DMS53 treated with DMSO at 0.1 percent for 48 hours (cell line): ENCODE data around the gene ABTB2.
"Not testable (repeated sequence)": the region's sequence is repeated elsewhere in the genome, so short reads cannot be mapped to it uniquely, and the experiment has no call there.

Experiments
- DNase-seq: peaks from one replicate; lab custom pipeline; 2025; ENCODE audit not compliant: unreplicated experiment; lab: John Stamatoyannopoulos, UW

The ABTB2 gene

DNA sequence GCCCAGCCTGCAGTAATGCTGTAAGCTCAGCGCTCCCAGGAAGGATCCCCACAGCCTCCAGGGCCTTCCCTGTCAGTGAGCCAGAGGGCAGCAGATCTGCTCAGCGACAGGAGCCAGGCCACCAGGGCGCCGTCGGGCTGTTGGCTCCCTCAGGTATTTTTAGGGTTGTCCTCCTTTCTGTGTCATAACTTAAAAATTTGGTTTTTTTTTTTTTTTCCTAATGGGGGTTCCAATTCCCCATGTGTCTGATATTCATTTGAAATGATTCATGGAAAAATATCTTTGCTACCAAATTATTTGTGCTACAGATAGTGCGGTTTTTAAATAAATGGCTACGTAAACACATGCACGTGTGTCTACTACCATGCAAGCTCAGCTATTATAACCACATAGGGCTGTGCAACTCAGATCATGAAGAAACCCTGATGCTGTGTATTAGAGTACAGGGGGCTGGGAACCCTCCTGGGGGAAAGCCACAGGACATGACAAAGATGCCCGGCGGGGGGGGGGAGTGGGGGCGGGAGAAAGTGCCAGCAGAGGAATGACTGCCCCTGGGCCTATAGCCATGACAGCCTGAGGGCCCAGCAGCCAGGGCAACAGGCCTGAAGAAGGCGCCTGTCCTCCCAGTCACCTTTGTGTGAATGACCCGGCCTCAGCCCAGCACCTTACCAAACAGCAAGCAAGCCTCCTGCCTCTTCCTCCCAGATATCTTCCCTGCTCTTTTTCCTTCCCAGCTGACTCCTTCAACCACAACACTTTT, 163.1 kb downstream of the ABTB2 start:
- DNase-seq: no peak

GRCh38 chr11:34192481-34193401, 165.1 kb downstream of the ABTB2 start:
- DNase-seq: no peak

DNA sequence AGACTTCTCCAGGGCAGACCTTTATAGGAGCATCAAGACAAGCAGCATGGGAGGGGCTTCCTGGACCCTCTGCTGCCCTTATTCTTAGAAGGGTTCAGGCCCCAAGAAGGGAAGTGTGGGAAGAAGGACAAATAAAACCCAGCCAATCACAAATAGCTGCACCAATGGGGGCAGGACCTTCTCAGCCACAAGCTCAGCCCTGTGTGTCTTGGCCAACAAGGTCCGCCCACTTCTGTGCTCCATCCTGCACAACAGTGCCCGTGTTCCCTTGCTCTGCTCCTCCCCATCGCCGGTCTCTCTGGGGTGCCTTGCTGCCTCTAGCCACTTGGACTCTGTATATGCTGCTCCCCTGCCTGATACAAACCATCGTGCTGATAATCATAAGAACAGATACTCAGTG, 166.2 kb downstream of the ABTB2 start:
- no peak for DNase-seq

DNA sequence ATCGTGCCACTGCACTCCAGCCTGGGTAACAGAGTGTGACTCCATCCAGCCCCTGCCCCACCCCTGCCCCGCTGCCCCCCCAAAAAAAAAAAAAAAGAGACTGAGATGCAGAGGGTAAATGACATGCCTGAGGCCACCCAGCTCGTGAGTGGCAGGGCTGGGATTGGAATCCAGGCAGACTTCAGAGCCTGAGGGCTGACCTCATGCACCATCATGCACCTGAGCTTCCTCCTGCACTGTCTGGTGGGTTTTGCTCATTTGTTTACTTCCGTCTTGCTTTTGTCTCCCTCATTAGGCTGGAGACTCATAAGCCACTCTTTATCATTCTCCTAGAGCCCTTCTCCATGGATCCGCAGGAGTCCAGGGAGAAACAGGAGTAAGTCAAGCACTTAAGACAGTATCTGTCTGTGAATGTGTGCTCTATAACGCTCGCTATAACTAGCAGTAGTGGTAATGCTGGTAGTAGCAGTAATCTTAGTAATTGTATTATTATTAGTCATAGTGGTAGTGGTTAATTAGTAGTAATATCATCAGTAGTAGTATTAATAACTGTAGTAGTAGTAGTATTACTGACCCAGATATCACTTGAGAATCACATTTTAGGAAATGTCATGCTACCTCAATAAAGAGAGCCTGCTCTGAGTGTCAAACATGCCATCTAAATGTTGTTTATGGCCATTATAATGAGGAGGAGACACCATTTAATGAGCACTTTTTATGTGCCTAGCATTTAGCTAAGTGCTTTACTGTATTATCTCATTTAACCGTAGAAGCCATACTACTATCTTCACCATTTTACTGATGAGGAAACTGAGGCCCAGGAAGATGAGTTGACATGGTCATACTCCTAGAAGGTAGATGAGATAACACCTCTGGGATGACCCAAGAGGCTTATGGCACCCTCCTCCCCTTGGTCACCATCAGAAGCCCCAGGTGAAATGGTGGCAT, 167.3 kb downstream of the ABTB2 start:
- no peak for DNase-seq

GRCh38 chr11:34189191-34189590, 168.6 kb downstream of the ABTB2 start:
- DNase-seq: no peak

DNA sequence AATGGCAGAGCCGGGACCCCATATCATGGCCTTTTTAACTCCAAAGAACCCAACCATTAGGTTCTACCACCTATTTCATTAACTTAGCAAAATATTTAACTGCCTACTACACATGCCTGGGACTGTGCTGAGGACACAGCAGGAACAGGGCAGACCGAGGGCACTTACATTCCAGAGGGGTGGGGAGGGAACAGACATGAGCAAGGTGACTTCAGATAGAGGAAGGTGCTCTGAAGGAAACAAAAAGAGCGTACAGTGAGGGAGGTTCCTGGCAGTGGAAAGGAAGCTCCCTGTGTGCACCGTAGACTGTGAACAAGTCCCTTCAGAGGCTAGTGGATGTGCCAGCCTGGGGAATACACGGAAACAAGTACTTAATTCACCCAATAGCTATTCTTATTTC, 169.6 kb downstream of the ABTB2 start:
- DNase-seq: no peak

DNA sequence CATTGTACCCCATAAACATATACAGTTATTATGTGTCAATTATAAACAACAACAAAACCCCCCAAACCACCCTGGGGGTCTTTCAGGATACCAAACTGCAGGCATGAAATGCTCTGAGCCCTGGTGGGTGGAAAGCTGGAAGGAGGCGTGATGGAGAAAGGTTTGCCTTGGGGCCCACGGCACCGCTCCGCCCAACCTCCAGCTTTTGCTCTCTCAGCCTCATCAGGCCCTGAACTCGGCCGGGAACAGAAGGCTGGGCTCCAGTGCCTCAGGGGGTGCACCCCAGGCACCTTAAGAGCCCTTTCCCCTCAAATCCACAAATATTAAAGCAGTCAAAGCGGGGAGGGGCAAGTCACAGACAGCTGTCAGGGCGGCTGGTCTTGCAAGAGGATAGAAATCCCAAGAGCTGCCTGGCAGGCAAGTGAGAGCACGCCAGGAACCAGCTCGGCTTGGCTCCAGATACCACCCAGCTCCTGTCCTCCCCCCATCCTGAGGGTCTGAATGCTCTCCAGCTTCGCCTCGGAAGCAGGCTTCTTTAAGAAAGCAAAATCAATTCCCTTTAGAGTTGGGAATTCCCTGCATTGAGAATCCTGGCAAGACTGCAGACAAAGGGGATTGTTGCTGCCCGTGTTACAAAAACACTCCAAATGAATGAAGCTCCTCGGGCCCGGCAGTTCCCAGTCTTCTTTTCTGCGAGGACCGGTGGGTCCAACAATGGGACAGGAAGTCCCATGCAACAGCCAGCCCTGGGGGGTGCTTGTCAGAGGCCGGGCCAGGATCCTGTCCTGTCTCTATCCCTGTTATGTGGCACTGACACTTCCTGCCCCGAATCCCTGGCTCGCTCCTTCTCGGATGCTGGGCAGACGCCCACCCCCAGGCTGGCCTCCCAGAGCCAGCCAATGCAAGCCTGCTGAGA, 171.6 kb downstream of the ABTB2 start:
- no peak for DNase-seq

DNA sequence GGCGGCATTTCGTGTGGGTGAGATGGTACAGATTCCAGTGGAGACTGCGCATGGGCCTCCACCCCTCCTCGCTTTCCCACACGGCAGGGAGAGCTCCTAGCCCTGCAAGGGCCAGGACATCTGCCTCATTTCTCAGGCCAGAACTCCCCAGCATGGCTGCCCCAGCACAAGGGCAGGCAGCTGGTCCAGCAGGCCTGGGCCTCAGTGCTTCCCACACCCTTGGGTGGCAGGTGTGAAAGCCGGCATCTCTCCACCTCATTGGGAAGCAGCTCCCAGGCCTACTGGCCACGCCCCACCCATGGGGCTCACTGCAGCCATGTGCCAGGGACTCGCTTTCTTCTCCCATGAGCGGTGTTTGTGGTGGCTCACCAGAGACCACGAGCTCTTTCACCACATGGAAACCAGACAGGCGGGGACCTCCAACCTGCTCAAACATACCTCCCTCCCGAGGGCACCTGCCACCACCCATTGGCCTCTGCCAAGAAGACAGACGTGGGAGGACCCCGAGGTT, 173.2 kb downstream of the ABTB2 start:
- no peak for DNase-seq

GRCh38 chr11:34183848-34184391, 173.9 kb downstream of the ABTB2 start:
- DNase-seq: no peak

- no peak for DNase-seq
Observed at GRCh38 chr11:34182921-34183685, 174.7 kb downstream of the ABTB2 start.

GRCh38 chr11:34182425-34182824, 175.4 kb downstream of the ABTB2 start:
- no peak for DNase-seq

DNA sequence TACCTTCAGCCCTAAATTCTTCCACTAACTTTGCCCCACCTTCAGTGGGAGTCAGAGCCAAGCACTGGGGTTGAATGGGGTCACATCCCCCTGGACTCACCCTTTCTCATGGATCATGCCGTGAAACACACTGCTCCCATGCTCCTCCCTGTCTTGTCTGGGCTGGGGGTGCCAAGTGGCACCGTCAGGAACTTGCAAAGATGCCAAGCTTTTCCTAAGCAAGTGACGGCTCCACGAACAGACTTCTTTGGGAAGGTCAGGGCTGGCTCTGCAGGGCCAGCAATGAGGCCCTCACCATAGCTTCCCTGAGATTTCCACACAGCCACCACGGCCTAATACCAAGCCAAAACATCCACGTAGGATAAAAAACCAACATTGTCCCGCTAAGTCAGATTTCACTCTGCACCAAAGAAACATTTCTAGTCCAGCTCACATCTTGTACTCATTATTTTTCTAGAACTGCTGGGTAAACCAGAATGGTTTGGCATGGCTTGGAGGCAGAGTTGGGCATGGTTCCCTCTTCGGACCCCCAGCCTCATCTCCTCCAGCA, 175.9 kb downstream of the ABTB2 start:
- DNase-seq: no peak

DNA sequence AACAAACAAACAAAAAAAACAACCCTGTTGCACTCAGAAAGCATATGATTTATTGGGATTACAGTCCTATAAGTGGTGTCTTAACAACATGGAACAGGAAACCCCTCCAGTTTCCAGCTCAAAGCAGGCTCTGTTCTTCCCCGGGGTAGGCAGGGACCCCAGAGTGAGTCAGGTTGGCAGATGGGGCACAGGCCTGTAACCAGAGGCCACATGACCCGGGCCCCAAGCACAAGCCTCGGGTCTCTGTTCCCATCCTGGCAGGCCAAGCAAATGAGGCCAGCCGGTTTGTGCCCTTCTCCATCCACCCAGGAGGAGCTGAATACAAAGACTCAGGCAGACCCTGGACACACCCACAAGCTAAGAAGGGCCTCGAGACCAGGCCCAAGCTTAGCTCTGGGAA, 176.6 kb downstream of the ABTB2 start:
- DNase-seq: no peak

DNA sequence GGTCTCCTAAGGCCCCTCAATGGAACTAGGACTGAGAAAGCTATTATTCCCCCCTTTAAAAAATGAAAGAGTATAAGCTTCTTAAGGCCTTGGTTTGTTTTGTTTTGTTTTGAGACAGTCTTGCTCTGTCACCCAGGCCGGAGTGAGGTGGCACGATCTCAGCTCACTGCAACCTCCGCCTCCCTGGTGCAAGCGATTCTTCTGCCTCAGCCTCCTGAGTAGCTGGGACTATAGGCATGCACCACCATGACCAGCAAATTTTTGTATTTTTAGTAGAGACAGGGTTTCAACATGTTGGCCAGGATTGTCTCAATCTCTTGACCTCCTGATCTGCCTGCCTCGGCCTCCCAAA, 177.0 kb downstream of the ABTB2 start:
- not testable (repeated sequence) for DNase-seq

DNA sequence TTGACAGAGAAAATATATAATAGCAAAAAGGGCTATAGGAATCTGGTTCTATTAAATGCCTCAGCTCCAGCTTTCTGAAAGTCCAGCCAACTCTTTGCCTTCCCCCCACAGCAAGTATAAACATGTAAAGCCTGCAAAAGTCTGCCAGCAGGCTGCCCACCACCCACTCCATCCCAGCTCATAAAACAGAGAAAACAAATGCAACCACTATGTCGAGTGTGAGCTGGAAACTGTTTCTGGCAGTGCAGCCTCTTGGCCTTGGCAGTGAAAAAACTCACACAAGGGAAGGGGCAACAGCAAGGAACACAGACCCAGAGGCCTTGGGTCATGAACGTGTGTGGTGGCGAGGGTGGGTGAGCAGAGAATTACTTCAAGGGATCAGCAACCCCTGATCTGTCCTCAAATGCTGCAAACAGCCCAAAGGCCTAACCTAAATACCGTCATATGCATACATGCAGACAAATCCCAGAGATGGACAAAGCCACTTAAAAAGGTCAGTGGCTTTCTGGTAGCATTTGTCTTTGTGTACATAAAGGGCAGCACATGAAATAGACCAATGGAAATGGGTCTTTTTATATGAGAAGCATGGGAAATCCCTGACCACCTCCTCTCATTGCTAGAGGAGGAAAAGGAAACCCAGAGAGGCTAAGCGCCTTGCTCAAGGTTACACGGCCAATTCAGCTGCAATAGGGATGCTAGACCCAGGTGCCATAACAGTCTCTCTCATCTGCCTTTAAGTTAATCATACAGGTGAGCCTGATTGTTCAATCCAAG, 177.6 kb downstream of the ABTB2 start:
- no peak for DNase-seq

- DNase-seq: no peak
Observed at GRCh38 chr11:34179026-34179675, 178.7 kb downstream of the ABTB2 start.

- DNase-seq: no peak
Observed at GRCh38 chr11:34178209-34178821, 179.5 kb downstream of the ABTB2 start.
